Jurkat, Clone E6-1 (cell line): ENCODE results near the gene NIPSNAP2.
"Not testable (repeated sequence)": the region's sequence is repeated elsewhere in the genome, so short reads cannot be mapped to it uniquely, and the experiment has no call there.

ENCODE experiments used
- DNase-seq: peaks from one replicate; pipeline ENCODE4 v3.0.0-alpha.2; 2011; ENCODE audit warnings: low read depth, low spot score
- H3K4me3 ChIP-seq: 2 replicates; pipeline ENCODE4 v1.5.1; 2011; ENCODE audit warnings: mild to moderate bottlenecking, low read length, control low read depth, moderate library complexity

NIPSNAP2 gene

DNA sequence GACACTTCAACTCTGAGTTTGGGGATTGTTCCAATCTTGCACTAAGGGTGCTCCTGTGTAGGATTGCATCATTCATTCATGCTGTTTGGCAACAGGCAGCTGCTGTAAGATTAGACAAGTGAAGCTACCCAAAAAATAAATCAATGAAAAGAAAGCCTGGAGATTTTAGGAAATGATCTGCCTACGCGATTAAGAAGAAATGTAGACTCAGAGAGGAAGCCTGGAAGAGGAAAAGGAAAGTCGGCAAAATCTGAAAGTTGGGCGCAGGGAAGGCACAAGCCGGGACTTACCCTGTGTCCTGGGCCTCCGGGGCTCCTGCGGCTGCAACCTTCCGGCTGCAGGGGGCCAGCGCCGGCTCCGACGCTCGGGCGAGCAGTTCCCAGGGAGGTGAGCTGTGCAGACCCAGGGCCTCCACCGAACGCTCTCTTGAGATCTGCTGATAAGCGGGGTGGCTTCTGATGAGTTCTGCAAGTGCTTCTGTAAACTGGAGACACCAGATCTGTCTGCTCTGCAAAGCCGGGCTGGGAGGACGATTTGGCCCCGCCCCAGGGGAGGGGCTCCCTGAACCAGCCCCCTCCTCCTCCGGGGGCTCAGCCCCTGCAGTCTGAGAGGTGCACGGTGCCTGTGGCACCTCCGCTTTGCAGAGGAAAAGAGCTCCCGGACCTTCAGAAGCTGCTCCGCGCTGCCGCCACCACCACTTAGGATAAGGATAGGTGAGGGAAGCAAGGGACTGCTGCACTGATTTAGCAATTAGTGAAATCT, 69.5 kb downstream of the NIPSNAP2 start:
- peak overlapping the region; percentile 67 for H3K4me3 ChIP-seq
- DNase-seq, result peak; percentile 91

DNA sequence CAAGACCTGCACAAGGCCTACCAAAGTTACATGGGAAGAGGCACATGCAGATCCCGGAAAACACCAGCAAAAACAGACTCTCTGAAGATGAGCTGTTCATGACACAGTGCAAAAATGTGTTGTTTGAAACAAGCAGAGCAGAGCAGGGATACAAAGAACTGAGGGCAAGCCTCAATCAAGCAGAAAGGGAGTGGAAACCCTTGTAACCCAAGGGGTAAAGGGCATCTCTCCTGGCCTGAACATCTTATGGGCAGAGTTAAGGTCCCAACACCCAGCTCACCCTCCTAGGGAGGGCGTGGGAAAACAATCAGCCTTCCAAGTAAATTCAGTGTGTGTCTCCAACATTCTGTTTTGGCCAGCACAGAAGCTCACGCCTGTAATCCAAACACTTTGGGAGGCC, 76.3 kb downstream of the NIPSNAP2 start:
- DNase-seq, result no peak
- no peak overlapping the region for H3K4me3 ChIP-seq

DNA sequence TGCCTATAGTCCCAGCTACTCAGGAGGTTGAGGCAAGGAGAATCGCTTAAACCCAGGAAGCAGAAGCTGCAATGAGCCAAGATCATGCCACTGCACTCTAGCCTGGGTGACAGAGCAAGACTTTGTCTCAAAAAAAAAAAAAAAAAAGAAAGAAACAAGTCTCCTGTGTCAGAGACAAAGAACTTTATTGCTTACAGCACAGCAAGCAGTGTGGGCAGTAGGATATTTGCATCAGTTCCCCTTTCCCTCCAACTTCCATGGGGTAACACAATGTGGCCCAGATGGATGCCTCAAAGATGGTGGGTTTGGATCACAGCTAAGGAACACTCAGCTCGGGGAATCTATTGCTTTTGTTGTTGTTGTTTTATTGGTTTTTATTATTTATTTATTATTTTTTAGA, 81.4 kb downstream of the NIPSNAP2 start:
- not testable (repeated sequence) for DNase-seq, H3K4me3 ChIP-seq

DNA sequence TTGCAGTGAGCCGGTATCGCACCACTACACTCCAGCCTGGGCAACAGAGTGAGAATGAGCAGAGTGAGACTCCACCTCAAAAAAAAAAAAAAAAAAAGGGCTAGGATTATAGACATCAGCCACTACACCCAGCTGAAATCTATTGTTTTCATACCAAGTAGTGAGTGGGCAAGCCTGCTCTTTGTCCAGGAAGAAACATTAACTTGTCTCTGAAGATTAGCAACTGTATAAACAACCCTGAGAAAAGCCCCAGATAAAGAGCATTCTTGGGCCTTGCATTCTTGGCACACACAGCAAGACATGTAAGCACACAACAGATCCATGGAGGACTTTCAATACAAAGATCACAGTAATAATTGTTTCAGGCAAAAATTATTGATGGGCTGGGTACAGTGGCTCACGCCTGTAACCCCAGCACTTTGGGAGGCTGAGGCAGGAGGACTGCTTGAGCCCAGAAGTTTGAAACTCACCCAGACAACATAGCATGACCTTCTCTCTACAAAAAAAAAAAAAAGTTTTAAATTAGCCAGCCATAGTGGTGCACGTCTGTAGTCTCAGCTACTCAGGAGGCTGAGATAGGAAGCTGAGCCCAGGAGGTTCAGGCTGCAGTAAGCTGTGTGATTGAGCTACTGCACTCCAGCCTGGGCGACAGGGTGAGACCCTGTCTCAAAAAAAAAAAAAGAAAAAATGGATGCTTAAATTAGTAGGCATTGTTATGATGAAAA, 82.5 kb downstream of the NIPSNAP2 start:
- DNase-seq, result no peak

DNA sequence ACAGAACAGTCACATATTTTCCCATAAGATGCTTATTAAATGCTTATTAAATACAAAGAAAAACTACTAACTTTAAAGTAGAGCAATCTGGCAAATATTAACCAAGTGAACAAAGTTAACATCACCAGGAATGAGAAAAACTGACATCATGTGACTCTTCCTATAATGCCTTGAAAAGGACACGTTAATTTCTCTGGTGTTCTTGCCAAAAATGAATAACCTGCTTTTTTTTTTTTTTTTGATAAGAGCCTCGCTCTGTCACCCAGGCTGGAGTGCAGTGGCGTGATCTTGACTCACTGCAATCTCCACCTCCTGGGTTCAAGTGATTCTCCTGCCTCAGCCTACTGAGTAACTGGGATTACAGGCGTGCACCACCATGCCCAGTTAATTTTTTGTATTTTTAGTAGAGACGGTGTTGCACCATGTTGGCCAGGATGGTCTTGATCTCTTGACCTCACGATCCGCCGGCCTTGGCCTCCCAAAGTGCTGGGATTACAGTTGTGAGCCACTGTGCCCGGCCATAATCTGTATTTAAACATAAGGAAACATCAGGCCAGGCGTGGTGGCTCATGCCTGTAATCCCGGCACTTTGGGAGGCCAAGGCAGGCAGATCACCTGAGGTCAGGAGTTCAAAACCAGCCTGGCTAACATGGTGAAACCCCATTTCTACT, 83.2 kb downstream of the NIPSNAP2 start:
- H3K4me3 ChIP-seq, DNase-seq: not testable (repeated sequence)

More for the DNA sequence above, 82.5 kb downstream of the NIPSNAP2 start:
- H3K4me3 ChIP-seq, result no peak overlapping the region

DNA sequence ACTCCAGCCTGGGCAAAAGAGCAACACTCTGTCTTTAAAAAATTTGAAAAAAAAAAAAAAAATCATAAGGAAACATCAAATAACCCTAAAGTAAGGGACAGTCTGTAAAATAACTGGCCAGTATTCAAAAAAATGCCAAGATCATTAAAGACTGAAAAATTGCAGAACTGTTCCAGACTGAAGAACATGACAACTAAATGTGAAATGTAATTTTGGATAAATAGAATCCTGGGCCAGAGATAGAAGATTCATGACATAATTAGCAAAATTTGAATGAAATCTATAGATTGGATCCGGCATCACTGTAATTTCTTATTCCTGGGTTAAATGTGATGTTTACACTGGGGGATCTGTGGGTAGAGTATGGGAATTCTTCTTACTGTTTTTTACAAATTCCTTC, 83.9 kb downstream of the NIPSNAP2 start:
- no peak overlapping the region for H3K4me3 ChIP-seq
- no peak for DNase-seq

DNA sequence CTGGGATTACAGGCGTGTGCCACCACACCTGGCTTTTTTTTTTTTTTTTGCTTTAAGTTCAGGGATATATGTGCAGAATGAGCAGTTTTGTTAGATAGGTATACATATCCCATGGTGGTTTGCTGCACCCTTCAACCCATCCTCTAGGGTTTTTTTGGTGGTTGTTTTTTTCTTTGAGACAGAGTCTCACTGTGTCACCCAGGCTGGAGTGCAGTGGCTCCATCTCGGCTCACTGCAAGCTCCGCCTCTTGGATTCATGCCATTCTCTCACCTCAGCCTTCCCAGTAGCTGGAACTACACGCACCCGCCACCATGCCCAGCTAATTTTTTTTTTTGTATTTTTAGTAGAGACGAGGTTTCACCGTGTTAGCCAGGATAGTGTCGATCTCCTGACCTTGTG, 84.4 kb downstream of the NIPSNAP2 start:
- not testable (repeated sequence) for DNase-seq, H3K4me3 ChIP-seq
